HG03378 (cell line): ENCODE results near the gene FOXF1.

Experiments used
- ATAC-seq: cut with Tn5 transposase; IDR thresholded peaks from one replicate; pipeline ENCODE4 v1.9.1; 2021; ENCODE audit warnings: mild to moderate bottlenecking, moderate library complexity; ENCODE audit not compliant: unreplicated experiment

The FOXF1 gene

GRCh38 chr16:86503830-86504229 is 6.5 kb upstream of the FOXF1 start:
- ATAC-seq: no peak

GRCh38 chr16:86504315-86505184 is 5.8 kb upstream of the FOXF1 start:
- no peak for ATAC-seq

- no peak for ATAC-seq
Measured at GRCh38 chr16:86505185-86505898, 5.0 kb upstream of the FOXF1 start.

- ATAC-seq: no peak
Measured at GRCh38 chr16:86505899-86506864, 4.1 kb upstream of the FOXF1 start.

- ATAC-seq: no peak
Measured at GRCh38 chr16:86507173-86508027, 2.9 kb upstream of the FOXF1 start.

GRCh38 chr16:86508028-86508946 is 2.0 kb upstream of the FOXF1 start:
- no peak for ATAC-seq

- no peak for ATAC-seq
Measured at GRCh38 chr16:86508947-86509758, 1.2 kb upstream of the FOXF1 start.

GRCh38 chr16:86509759-86510464 is 415 bp upstream of the FOXF1 start:
- ATAC-seq: no peak

GRCh38 chr16:86511317-86512161 is 1.2 kb downstream of the FOXF1 start:
- ATAC-seq: no peak

- no peak for ATAC-seq
Measured at GRCh38 chr16:86512301-86512859, 2.1 kb downstream of the FOXF1 start.

GRCh38 chr16:86512860-86513470 is 2.6 kb downstream of the FOXF1 start:
- ATAC-seq: no peak

GRCh38 chr16:86513471-86514277 is 3.3 kb downstream of the FOXF1 start:
- ATAC-seq: no peak

- no peak for ATAC-seq
Measured at GRCh38 chr16:86514481-86515376, 4.4 kb downstream of the FOXF1 start.

GRCh38 chr16:86515413-86515776 is 5.1 kb downstream of the FOXF1 start:
- no peak for ATAC-seq
